Stimulated activated CD8-positive, alpha-beta memory T cell treated with anti-CD3 and anti-CD28 coated beads, Interleukin-12 subunit alpha, Interleukin-12 subunit beta, amount 100 ng/mL, for 24 hours (primary cell): ENCODE data around the gene MTHFD1L.

Experiments
- DNase-seq: peaks from one replicate; pipeline ENCODE4 v3.0.0-alpha.2; 2020; ENCODE audit errors: extremely low read depth

Gene MTHFD1L

GRCh38 chr6:150866147-150866990, 867 bp downstream of the MTHFD1L start:
- DNase-seq, result peak; percentile 51

- DNase-seq, result no peak
Measured at GRCh38 chr6:150866991-150867501, 1.5 kb downstream of the MTHFD1L start.

GRCh38 chr6:150868759-150869158, 3.3 kb downstream of the MTHFD1L start:
- DNase-seq, result no peak

DNA sequence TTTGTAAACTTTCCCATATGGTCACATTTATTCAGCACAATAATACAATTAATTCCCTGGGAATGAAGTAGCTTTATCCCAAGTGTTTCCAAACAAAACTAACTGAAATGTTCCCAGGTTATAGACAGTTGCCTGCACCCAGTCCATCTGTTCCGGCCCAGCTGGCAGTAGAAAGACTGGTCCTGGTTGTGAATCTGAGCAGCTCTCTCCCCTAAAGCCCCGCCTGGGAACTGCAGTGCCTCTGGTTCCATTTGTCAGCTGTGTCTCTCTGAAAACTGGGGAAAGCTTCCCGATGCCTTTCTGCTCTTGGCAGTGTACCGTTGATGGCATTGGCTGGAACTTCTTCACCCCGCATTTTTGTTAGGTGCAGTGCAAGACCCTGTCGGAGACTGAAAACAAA, 8.7 kb downstream of the MTHFD1L start:
- DNase-seq, result no peak

GRCh38 chr6:150875841-150876240, 10.3 kb downstream of the MTHFD1L start:
- no peak for DNase-seq

GRCh38 chr6:150876598-150876997, 11.1 kb downstream of the MTHFD1L start:
- DNase-seq, result no peak

- DNase-seq, result no peak
Measured at GRCh38 chr6:150877928-150878327, 12.4 kb downstream of the MTHFD1L start.

DNA sequence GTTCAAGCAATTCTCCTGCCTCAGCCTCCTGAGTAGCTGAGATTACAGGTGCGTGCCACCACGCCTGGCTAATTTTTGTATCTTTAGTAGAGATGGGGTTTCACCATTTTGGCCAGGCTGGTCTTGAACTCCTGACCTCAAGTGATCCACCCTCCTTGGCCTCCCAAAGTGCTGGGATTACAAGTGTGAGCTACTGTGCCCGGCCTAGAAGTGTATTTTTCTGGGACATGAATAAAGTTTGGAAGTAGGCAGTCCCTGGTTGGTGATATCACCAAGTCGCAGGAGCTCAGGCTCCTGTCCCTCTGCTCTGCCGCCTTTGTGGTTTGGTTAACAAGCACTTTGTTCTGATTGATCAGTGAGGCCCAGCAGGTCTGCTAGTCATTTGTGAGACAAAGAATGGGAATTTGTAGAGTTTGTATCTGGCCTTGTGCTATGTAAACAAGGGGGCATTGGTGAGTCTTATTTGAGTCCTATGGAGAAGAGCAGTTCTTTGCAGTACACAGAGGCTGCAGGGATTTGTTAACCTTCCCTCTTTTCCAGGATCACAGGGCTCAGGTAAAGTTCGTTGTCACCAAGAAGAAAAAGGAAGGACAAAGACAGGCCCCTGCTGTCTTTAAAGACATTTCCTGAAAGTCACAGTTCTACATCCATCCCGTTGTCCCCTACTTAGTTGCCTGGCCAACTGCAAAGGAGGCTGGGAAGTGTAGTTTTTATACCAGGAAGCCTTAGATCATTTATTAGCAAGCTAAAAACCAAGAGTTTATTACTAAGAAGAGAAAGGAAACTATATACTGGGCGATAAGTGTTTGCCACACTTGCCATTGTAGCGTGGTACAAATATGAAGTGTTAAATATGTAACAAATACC, 13.1 kb downstream of the MTHFD1L start:
- DNase-seq, result no peak

GRCh38 chr6:150880336-150880735, 14.8 kb downstream of the MTHFD1L start:
- DNase-seq, result no peak

GRCh38 chr6:150881911-150882481, 16.5 kb downstream of the MTHFD1L start:
- DNase-seq, result no peak

DNA sequence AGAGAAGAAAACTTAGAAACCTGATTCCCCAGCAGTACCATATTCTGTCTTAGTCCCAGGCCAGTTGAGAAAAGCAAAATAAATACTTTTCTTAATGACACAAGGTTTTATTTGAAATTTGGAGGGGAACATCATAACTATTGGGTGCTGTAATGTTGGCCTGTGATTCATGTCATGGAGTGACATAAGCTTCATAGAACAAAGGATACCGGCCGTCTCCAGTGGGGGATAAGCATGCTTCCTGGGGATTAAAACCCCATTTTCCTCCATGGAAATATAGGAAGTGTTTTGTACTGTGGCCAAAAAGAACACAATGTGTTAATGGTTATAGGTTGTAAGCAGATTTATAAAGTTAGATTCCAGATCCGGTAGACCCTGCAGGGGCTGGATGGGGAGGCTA, 18.0 kb downstream of the MTHFD1L start:
- no peak for DNase-seq

DNA sequence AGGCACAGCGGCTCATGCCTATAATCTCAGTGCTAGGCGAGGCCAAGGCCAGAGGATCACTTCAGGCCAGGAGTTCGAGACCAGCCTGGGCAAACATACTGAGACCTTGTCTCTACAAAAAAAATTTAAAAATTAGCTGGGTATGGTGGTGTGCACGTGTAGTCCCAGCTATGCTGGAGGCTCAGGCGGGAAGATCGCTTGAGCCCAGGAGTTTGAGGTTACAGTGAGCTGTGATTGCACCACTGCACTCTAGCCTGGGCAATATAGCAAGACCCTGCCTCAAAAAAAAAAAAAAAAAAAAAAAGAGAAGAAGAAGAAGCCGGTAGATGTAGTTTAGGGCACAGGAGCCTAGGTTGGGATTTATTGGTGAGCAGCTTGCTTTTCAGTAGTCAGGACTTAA, 20.7 kb downstream of the MTHFD1L start:
- DNase-seq, result no peak

- no peak for DNase-seq
Measured at GRCh38 chr6:150887978-150888563, 22.6 kb downstream of the MTHFD1L start.

DNA sequence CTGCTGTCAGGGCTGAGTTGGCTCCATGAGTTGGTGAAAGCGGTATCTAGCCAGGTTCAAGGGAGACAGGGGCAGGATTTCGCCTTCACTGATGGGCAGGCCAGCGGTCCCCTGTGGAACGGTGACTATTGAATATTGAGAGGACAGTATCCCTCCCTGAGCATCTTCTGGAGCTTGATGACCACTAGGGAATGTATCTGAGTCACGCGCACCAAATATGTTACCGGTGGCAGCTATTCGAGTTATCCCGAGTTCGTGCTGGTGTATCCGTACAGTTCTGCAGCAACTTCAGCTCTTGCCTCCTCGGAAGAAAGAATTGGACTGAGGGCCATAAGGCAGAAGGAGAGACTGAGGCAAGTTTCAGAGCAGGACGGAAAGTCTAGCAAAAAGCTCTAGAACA, 24.8 kb downstream of the MTHFD1L start:
- DNase-seq, result no peak

DNA sequence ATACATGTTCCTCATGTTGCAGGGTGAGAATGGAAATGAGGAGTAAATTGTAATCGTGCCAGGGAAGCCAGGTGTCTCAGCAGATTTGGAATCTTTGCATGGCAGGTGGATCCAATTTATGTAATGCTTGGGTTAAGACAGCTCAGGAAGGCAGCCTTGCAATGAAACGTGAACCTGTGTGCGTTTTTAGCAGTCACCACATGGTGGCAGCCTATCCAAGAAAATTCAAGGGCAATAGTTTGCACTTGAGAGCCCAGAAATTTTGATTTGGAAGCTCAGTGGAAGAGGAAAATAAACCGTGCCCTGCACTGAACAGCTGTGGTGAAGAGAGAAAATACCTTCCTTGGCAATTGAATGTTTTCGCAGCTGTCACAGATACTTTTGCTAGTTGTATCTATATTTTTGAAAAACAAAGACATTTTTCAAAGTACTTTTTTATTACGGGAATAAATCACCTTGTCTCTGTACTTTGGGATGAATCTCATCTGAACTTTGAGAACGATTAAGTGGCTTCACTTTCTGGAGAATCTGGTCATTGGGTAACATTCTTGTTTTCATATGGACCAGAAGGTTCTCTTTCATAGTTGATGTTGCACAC, 26.5 kb downstream of the MTHFD1L start:
- no peak for DNase-seq

GRCh38 chr6:150894191-150894744, 28.8 kb downstream of the MTHFD1L start:
- DNase-seq, result no peak

DNA sequence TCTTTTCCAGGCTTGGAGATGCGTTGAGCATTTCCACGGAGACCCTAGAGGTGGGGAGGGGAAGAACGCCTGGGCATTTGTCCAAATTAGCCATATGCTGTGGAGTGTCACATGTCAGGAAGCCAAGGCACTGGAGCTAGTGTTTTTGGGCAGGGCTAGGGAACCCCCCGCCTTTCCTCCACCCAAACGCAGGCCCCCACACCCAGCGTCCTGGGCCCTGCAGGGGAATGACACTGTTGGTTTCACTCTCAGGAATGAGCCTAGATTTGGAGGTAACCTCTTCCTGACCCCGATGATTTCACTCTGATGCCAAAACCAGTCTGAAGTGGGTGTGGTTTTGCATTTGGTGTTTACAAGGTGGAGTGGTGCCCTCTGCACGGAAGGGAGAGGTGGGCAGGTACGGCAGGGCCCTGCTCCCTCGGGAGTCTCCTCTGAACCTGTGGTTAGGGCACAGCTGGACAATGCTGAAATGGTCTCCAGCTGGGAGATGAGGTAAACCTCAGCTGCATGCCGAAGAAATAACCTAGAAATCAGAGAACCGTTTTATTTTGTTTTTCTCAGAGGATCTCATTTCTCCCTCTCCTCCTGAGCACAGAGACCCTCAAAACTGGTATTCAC, 29.5 kb downstream of the MTHFD1L start:
- DNase-seq, result no peak

DNA sequence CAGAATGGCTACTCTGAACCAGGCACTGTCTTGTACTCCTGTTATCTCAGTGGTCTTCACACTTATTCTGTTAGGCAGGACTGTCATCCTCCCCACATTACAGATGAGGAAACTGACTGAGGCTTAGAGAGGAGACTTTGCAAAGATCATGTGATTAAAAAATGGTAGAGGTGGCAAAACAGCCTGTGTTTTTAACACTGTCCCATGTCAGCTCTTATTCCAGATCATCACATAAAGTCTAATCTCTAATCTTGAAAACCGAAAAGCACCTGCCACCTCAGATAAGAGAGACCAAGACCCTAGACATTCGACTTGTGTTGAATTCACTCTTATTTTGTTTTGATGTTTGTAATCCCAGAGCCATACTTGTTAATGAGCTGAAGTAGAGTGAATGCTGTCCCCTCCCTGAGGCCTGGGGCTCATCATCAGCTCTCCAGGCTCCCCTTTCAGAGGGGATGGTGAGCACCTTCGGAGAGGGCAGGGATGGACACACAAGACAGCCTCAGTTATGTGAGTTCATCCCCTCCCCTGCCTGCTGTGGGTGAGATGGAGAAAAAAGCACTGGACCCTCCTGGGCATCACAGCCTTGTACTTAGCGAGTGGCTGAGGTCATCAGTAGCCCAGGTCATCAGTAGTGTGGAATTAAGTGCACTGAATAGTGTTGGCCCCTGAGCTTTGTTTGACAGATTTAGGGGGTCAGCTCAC, 30.6 kb downstream of the MTHFD1L start:
- DNase-seq, result no peak

DNA sequence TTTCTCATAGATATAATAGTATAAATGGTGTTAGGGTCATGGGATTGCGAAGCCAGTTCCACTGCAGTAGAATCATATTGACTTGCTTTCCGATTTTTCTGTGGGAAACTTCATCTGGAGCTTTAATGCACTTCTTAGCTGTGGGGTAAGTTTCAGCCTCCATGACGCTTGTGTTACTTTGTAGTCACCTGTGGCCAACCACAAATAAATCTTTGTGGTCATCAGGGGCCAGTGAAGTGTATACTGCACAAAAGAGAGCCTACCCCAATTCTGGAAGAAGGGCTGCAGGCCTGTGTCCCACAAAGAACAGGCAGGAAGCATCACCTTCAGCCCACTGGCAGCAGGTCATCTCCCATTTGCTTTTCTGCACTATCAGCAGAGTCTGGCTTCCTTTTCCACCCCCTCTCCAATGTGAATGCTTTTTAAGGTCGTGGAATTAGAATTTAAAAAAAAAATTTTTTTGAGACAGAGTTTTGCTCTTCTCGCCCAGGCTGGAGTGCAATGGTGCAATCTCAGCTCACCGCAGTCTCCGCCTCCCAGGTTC, 32.0 kb downstream of the MTHFD1L start:
- no peak for DNase-seq
